Dendritic cell treated with granulocyte-macrophage colony-stimulating factor and Interleukin-4, amounts not matched to agents 40 ng/mL and 50 ng/mL, for 4 days (primary cell): ENCODE data around the gene RPS6KA3.

Source experiments
- H3K27ac Mint-ChIP-seq: one replicate; pipeline ENCODE4 v1.8.0; 2022; ENCODE audit warnings: mild to moderate bottlenecking, mixed read lengths
- H3K27me3 Mint-ChIP-seq: one replicate; pipeline ENCODE4 v1.8.0; 2022; ENCODE audit warnings: mild to moderate bottlenecking, mixed read lengths
- H3K36me3 Mint-ChIP-seq: one replicate; pipeline ENCODE4 v1.8.0; 2022; ENCODE audit warnings: low read depth, mixed read lengths
- H3K4me1 Mint-ChIP-seq: one replicate; pipeline ENCODE4 v1.8.0; 2022; ENCODE audit warnings: low read depth, mixed read lengths
- H3K4me3 Mint-ChIP-seq: one replicate; pipeline ENCODE4 v1.8.0; 2022; ENCODE audit warnings: mild to moderate bottlenecking, moderate library complexity, mixed read lengths
- H3K9me3 Mint-ChIP-seq: one replicate; pipeline ENCODE4 v1.8.0; 2022; ENCODE audit warnings: mixed read lengths
- intact Hi-C: fragments of 100-400 bp; cut with micrococcal nuclease; formaldehyde crosslinking; loops from one replicate; pipeline ENCODE4 v1.15.0; 2022

RPS6KA3 gene

DNA sequence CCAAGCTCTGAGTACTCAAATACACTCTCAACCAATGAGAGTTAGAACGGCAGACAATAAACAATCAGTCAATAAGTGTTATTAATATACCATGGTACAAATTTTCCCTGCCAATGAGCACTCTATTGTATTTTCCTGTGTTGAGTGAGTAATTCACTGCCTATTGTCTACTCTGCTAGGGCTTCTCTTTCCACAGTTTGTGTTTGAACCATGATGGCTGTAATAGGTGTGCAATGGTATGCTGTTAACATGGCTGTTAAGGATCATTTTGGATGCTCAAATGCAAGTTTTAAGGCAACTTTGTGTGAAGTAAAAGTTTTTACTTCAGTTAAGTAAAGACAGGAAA, 41.2 kb downstream of the RPS6KA3 start:
- Mint-ChIP-seq H3K4me1 (peaks cover 28% of the 10 kb centered on the region), H3K36me3 (peaks cover 24% of the 10 kb centered on the region), H3K27me3 (no peaks in the 10 kb centered on the region), H3K9me3 (no peaks in the 10 kb centered on the region), H3K27ac (no peak overlapping the region), H3K4me3 (no peak overlapping the region)
- intact Hi-C loops: no loop called here

- no peaks in the 10 kb centered on the region for H3K9me3 Mint-ChIP-seq
- no peak overlapping the region for H3K4me3 Mint-ChIP-seq
- intact Hi-C loops: no loop called here
- H3K27me3 Mint-ChIP-seq: no peaks in the 10 kb centered on the region
- peaks cover 19% of the 10 kb centered on the region for H3K36me3 Mint-ChIP-seq
- no peak overlapping the region for H3K27ac Mint-ChIP-seq
- peaks cover 24% of the 10 kb centered on the region for H3K4me1 Mint-ChIP-seq
Observed at GRCh38 chrX:20224814-20225487, 41.8 kb downstream of the RPS6KA3 start.

DNA sequence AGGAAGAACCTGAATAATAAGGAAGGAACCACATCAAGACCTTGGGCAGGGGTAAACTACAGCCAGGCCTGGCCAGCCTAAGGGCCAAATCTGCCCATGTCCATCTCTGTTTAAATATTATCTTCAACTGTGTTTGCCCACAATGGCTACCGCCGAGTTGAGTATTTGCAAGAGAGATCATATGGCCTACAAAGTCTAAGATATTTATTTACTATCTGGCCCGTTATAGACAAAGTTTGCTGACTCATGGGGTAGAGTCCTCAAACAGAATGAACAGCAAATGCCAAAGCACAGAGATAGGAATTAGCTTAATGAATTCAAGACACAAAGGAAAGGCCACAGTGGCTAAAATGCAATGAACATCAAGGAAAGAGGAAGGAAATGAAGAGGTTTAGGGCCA, 44.8 kb downstream of the RPS6KA3 start:
- intact Hi-C loops: no loop called here
- H3K9me3 Mint-ChIP-seq: no peaks in the 10 kb centered on the region
- H3K27ac Mint-ChIP-seq: no peak overlapping the region
- H3K36me3 Mint-ChIP-seq: no peaks in the 10 kb centered on the region
- no peak overlapping the region for H3K4me3 Mint-ChIP-seq
- no peaks in the 10 kb centered on the region for H3K27me3 Mint-ChIP-seq
- H3K4me1 Mint-ChIP-seq: peaks cover 21% of the 10 kb centered on the region

DNA sequence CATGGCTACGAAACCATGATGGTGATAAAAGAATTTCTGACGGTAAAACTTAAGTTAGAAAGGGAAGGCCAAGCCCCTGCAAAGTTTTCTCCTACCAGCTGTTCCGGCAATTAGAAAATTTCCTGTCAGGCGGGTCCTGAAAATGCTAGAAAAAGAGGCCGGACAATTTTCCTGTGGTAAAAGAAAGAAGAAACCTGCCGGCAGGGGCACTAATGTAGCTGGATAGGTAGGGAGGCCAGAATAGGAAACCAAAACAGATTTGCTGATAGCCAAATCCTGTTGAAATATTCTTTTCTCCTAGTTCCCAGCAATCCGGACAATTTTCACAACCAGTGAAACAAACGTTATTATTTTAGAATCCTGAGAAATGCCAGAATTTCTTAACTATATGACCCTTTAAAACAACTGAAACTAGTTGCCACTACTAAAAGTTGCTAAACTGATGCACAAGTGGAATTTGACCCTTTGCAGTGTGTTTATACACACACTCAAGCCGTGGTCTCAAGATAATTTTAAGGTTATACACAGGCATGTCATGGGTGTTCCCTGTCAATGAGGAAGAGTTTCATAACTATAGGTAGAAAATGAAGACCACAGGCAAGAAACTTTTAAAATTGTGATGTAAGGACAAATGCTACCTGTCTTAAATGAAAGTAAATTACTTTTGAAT, 47.7 kb downstream of the RPS6KA3 start:
- Mint-ChIP-seq H3K27ac (no peak overlapping the region), H3K4me3 (no peak overlapping the region), H3K9me3 (no peaks in the 10 kb centered on the region), H3K27me3 (no peaks in the 10 kb centered on the region), H3K4me1 (peaks cover 12% of the 10 kb centered on the region), H3K36me3 (peaks cover 17% of the 10 kb centered on the region)
- intact Hi-C loops: no loop called here

GRCh38 chrX:20217906-20218305, 48.8 kb downstream of the RPS6KA3 start:
- Mint-ChIP-seq H3K9me3 (no peaks in the 10 kb centered on the region), H3K36me3 (peaks cover 17% of the 10 kb centered on the region), H3K4me1 (peaks cover 12% of the 10 kb centered on the region), H3K27me3 (no peaks in the 10 kb centered on the region), H3K27ac (no peak overlapping the region), H3K4me3 (no peak overlapping the region)
- intact Hi-C loops: no loop called here

DNA sequence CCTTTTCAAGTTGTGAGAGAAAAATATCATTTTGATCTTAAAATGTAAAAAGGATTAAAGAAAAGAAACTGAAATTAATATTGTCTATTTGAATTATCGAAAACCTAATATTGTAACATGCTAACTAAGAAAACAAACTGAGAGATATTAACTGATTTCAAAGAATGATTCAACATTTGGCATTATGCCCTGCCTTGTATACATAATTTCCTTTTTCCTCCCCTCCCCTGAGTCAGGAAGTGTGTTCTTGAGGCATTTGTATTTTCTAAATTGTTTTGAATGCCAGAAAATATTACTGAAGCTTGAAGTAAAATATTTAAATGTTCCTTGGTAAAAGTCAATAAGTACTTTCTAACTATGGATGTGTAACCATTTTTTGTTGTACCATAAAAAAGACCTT, 49.4 kb downstream of the RPS6KA3 start:
- H3K4me1 Mint-ChIP-seq: peaks cover 10% of the 10 kb centered on the region
- intact Hi-C loops: no loop called here
- H3K27ac Mint-ChIP-seq: no peak overlapping the region

GRCh38 chrX:20215565-20215964, 51.1 kb downstream of the RPS6KA3 start:
- no peaks in the 10 kb centered on the region for H3K27me3 Mint-ChIP-seq
- intact Hi-C loops: no loop called here
- no peaks in the 10 kb centered on the region for H3K9me3 Mint-ChIP-seq
- H3K27ac Mint-ChIP-seq: no peak overlapping the region
- peaks cover 5% of the 10 kb centered on the region for H3K4me1 Mint-ChIP-seq
- H3K36me3 Mint-ChIP-seq: peaks cover 17% of the 10 kb centered on the region
- no peak overlapping the region for H3K4me3 Mint-ChIP-seq

More for the DNA sequence above, 49.4 kb downstream of the RPS6KA3 start:
- no peaks in the 10 kb centered on the region for H3K27me3 Mint-ChIP-seq
- H3K4me3 Mint-ChIP-seq: no peak overlapping the region
- no peaks in the 10 kb centered on the region for H3K9me3 Mint-ChIP-seq
- H3K36me3 Mint-ChIP-seq: peaks cover 17% of the 10 kb centered on the region

GRCh38 chrX:20212486-20213089, 54.1 kb downstream of the RPS6KA3 start:
- H3K27ac Mint-ChIP-seq: no peak overlapping the region
- intact Hi-C loops: no loop called here

DNA sequence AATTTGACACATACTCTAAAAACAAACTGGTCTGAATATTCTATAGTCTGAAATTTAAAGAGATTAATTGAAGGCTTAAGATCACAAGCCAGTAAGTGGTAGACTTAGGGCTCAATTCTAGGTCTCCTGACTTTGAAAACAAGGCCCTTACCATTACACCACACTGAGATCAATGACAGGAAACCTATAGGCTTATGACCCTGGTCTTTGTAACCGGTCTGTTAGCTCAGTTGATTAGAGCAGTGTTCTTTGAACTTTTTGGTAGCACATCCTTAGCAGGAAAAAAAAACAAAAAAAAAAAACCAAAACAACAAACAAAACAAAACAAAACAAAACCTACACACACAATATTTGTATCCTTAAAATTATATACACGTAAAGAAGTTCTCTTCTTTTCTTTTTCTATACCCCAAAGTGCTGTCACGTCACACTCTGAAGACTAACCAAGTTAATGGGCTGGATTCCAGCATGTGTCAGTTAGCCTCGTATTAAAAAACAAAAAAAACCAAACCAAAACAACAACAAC, 55.4 kb downstream of the RPS6KA3 start:
- Mint-ChIP-seq H3K4me1 (peaks cover 6% of the 10 kb centered on the region), H3K36me3 (peaks cover 49% of the 10 kb centered on the region), H3K4me3 (no peak overlapping the region), H3K27ac (no peak overlapping the region), H3K27me3 (no peaks in the 10 kb centered on the region), H3K9me3 (no peaks in the 10 kb centered on the region)
- intact Hi-C loops: no loop called here

More at GRCh38 chrX:20212486-20213089, 54.1 kb downstream of the RPS6KA3 start:
- Mint-ChIP-seq H3K27me3 (no peaks in the 10 kb centered on the region), H3K9me3 (no peaks in the 10 kb centered on the region), H3K4me3 (no peak overlapping the region), H3K36me3 (peaks cover 41% of the 10 kb centered on the region), H3K4me1 (peaks cover 10% of the 10 kb centered on the region)

DNA sequence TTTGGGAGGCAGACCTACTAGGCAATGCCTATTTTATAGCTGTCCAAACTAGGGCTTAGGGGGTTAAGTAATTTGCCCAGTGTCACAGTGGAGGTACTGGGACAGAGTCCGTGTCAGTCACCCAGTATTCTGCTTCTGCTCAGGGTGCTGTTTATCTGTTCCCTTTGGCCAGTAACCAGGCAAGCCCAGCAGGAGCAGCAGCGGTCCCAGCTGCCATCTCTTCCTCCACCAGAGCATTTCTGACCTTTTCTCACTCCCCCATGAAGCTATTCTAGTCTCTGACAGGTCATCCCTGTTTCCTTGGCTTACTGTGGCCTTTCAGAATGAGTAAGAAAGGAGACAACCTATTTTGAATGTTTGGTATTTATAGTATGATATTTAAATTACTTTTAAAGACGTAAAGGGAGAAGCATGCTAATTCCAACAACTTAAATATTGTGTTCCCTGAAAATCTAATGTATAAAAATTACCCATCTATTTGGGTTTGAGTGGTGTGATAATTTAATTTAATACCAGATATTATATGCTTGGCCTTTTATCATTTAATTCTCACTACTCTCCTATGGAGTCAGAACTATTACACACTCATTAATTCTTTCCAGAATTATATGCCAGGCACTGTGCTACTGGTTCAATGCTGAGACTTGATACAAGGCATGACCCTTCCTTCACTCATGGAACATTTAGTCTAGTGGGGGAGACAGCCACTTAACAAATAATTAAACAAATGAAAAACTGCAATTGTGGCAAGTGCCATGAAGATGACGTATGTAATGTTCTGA, 60.6 kb downstream of the RPS6KA3 start:
- no peak overlapping the region for H3K4me3 Mint-ChIP-seq
- intact Hi-C loops: no loop called here
- peaks cover 5% of the 10 kb centered on the region for H3K4me1 Mint-ChIP-seq
- H3K27me3 Mint-ChIP-seq: no peaks in the 10 kb centered on the region
- H3K36me3 Mint-ChIP-seq: peaks cover 50% of the 10 kb centered on the region
- no peaks in the 10 kb centered on the region for H3K9me3 Mint-ChIP-seq
- no peak overlapping the region for H3K27ac Mint-ChIP-seq

DNA sequence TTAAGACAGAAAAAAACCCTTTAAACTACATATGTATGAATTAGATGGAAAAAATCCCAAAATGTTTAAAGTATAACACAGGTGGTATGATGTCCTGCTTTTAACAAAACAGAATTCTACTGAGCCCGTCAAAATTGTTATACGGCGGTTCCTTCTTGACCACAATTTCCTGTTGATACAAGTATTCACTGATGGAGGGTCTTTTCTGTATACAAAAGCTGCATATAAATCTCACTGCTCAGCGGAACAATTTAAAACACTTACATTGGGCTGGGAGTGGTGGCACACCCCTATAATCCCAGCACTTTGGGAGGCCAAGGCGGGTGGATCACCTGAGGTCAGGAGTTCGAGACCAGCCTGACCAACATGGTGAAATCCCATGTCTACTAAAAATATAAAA, 62.4 kb downstream of the RPS6KA3 start:
- Mint-ChIP-seq H3K4me1 (no peaks in the 10 kb centered on the region), H3K4me3 (no peak overlapping the region), H3K9me3 (no peaks in the 10 kb centered on the region), H3K27ac (no peak overlapping the region), H3K27me3 (no peaks in the 10 kb centered on the region), H3K36me3 (peaks cover 52% of the 10 kb centered on the region)
- intact Hi-C loops: no loop called here

- Mint-ChIP-seq H3K27ac (no peak overlapping the region), H3K9me3 (no peaks in the 10 kb centered on the region), H3K36me3 (peaks cover 48% of the 10 kb centered on the region), H3K27me3 (no peaks in the 10 kb centered on the region), H3K4me1 (no peaks in the 10 kb centered on the region), H3K4me3 (no peak overlapping the region)
- intact Hi-C loops: no loop called here
Observed at GRCh38 chrX:20197641-20198210, 69.0 kb downstream of the RPS6KA3 start.

DNA sequence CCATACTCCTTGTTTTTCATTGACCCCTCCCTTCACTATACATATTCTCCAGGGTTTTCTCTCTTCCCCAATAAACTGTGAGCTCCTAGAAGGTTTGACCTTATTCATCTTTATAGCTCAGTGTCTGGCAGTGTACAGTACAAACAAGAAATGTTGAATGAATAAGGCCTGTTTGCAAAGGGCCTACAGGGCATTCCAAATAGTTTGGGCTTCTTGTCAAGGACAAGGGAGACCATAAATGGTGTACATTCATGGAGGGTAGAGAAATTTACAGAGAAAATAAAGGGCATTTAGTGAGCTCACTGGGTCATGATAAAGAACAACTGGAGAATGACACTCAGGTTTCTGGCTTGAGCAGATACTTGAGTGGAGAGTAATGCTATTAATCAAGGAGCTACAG, 77.5 kb downstream of the RPS6KA3 start:
- Mint-ChIP-seq H3K4me3 (no peak overlapping the region), H3K36me3 (peaks cover 67% of the 10 kb centered on the region), H3K27me3 (no peaks in the 10 kb centered on the region), H3K27ac (peak overlapping the region; percentile 62), H3K4me1 (no peaks in the 10 kb centered on the region), H3K9me3 (no peaks in the 10 kb centered on the region)
- intact Hi-C loops: no loop called here
